Parathyroid adenoma (tissue), 2 donors: ENCODE results near the gene TENM3.

ENCODE experiments used
- H2AFZ ChIP-seq: fragments of 300-600 bp; sonication (generic); one replicate; pipeline ENCODE4 v1.7.0; 2017; ENCODE audit warnings: antibody characterized with exemption, mild to moderate bottlenecking
- H3K27ac ChIP-seq: fragments of 300-600 bp; sonication (generic); one replicate; pipeline ENCODE4 v1.7.0; 2017
- H3K27me3 ChIP-seq: fragments of 300-600 bp; sonication (generic); one replicate; pipeline ENCODE4 v1.7.0; 2017; ENCODE audit warnings: low read length; ENCODE audit not compliant: control insufficient read depth, insufficient read depth
- H3K36me3 ChIP-seq: fragments of 300-600 bp; sonication (generic); one replicate; pipeline ENCODE4 v1.7.0; 2017; ENCODE audit warnings: low read length; ENCODE audit not compliant: control insufficient read depth, insufficient read depth
- H3K4me1 ChIP-seq: fragments of 300-600 bp; sonication (generic); one replicate; pipeline ENCODE4 v1.7.0; 2017; ENCODE audit warnings: control low read depth
- H3K4me2 ChIP-seq: fragments of 300-600 bp; sonication (generic); one replicate; pipeline ENCODE4 v1.7.0; 2017; ENCODE audit warnings: low read length
- H3K4me3 ChIP-seq: fragments of 300-600 bp; sonication (generic); one replicate; pipeline ENCODE4 v1.7.0; 2017; ENCODE audit warnings: low read depth, low read length
- H3K79me2 ChIP-seq: fragments of 300-600 bp; sonication (generic); one replicate; pipeline ENCODE4 v1.7.0; 2017; ENCODE audit warnings: control low read depth
- H3K9ac ChIP-seq: fragments of 300-600 bp; sonication (generic); one replicate; pipeline ENCODE4 v1.7.0; 2017; ENCODE audit warnings: mild to moderate bottlenecking
- H3K9me3 ChIP-seq: fragments of 300-600 bp; sonication (generic); one replicate; pipeline ENCODE4 v1.7.0; 2017; ENCODE audit warnings: low read length; ENCODE audit not compliant: control insufficient read depth
- TF ChIP-seq, protein P1 (sequence below): fragments of 300-600 bp; sonication (generic); IDR thresholded peaks from one replicate; pipeline ENCODE4 v1.7.0; 2017; ENCODE audit warnings: antibody characterized with exemption, mild to moderate bottlenecking
- donor health status: primary hyperparathyroidism.

TENM3 gene

DNA sequence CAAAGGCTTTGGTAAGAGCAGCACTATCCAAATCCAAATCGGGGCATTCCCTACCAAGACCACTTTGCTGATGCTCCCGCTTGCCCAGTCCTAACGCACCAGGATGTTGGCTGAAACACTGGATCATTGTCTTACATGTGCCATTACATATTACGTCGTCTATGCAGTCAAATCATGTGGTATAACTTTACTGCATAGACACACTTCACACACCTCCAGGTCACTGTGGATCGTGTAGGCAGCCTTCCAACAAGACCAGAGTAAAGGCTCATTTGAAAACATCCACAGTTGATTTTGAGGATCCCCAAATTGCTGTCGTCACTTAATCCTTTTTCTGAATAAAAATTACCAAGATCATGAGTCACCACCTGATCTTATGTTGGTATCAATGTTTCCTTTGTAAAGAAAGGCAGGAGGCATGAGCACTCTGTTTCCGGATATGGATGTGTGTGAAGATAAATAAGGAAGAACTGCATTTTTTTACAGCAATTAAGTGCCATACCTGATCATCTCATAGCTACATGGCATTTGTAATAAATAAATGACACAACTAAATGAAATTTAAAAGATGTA is 18.5 kb downstream of the TENM3 start:
- Histone ChIP-seq H3K4me1 (no peaks in the 10 kb centered on the region), H3K79me2 (no peaks in the 10 kb centered on the region), H2AFZ (no peak overlapping the region), H3K4me2 (no peak overlapping the region), H3K36me3 (no peaks in the 10 kb centered on the region), H3K9me3 (no peaks in the 10 kb centered on the region), H3K27me3 (no peaks in the 10 kb centered on the region), H3K27ac (no peak overlapping the region), H3K4me3 (no peak overlapping the region), H3K9ac (no peak overlapping the region)
- TF ChIP-seq, protein P1, sequence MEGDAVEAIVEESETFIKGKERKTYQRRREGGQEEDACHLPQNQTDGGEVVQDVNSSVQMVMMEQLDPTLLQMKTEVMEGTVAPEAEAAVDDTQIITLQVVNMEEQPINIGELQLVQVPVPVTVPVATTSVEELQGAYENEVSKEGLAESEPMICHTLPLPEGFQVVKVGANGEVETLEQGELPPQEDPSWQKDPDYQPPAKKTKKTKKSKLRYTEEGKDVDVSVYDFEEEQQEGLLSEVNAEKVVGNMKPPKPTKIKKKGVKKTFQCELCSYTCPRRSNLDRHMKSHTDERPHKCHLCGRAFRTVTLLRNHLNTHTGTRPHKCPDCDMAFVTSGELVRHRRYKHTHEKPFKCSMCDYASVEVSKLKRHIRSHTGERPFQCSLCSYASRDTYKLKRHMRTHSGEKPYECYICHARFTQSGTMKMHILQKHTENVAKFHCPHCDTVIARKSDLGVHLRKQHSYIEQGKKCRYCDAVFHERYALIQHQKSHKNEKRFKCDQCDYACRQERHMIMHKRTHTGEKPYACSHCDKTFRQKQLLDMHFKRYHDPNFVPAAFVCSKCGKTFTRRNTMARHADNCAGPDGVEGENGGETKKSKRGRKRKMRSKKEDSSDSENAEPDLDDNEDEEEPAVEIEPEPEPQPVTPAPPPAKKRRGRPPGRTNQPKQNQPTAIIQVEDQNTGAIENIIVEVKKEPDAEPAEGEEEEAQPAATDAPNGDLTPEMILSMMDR, result no peak

DNA sequence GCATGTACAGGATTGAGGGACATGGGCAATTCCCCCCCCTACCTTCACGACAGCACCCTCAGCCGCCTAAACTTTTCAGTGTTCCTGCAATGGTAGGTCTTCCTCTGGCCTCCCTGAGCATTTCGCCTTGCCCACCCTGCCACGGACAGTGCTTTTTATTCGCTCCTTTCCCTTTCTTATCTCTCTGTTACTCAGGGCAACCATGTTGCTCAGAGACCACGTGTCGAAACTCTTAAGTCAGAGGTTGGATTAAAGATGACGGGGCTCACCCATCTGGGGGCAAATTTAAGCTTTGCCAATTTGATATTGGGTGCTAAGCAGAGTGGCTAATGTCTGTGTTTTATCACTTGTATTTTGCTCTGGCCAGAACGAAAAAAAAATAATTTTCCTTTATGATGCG is 20.4 kb downstream of the TENM3 start:
- H3K27ac ChIP-seq, result no peak overlapping the region
- no peak overlapping the region for H3K4me3 ChIP-seq

DNA sequence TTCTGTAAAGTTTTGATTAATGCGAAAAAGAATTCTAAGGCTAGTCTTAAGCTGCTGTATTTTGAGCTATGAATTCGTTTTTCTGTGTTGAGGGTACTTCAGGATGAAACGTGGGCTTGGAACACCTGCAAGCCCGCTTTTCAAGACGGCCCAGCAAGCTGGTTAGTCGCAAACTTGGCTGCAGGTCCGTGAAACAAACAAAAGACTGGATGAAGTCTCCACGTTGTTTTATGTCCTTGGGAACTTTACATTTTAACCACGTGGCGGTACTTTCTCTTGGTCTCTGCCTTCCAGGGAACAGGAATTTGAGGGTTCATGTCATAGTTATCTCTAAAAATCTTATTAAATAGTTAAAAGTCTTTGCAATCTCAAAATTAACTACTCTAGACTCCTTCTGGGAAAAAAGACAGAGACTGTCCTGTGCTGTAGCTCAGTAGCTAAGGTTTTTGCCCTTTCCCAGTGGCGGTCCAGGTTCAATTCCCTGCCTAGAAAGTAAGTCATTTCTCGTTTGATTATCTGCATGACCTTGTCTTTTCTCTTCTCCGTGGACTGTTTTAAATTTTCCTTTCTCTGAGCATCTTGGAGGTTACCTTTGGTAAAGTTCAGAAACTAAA is 21.0 kb downstream of the TENM3 start:
- Histone ChIP-seq H3K9ac (no peak overlapping the region), H3K27ac (no peak overlapping the region), H3K36me3 (no peaks in the 10 kb centered on the region), H3K9me3 (no peaks in the 10 kb centered on the region), H3K4me3 (no peak overlapping the region), H3K4me2 (no peak overlapping the region), H3K27me3 (no peaks in the 10 kb centered on the region), H2AFZ (no peak overlapping the region), H3K4me1 (no peaks in the 10 kb centered on the region), H3K79me2 (no peaks in the 10 kb centered on the region)
- TF ChIP-seq, protein P1, result no peak

More for the DNA sequence above, 20.4 kb downstream of the TENM3 start:
- Histone ChIP-seq H3K9ac (no peak overlapping the region), H3K27me3 (no peaks in the 10 kb centered on the region), H2AFZ (no peak overlapping the region), H3K4me2 (no peak overlapping the region), H3K36me3 (no peaks in the 10 kb centered on the region), H3K79me2 (no peaks in the 10 kb centered on the region), H3K9me3 (no peaks in the 10 kb centered on the region), H3K4me1 (no peaks in the 10 kb centered on the region)
- TF ChIP-seq, protein P1, result no peak

DNA sequence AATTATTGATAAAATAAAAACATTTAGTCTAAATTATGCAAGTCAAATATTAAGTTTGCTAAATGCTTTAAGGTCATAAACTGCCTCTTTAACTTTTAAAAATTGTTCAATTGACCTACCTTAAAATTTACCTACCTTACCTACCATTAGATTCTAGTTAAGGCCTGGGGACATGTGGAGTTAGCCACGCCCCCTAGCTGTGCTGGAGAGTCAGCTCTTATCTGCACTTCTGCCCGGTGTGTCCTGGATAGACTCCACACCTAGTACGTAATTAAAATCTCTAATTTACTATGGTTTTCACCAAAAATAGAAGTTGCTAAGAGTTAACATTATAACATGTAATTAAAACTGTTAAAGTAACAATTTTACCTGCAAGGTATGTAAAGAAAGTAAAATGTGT is 22.7 kb downstream of the TENM3 start:
- no peaks in the 10 kb centered on the region for H3K79me2 ChIP-seq
- H3K4me3 ChIP-seq, result no peak overlapping the region
- H3K36me3 ChIP-seq, result no peaks in the 10 kb centered on the region
- no peaks in the 10 kb centered on the region for H3K9me3 ChIP-seq
- no peak overlapping the region for H3K27ac ChIP-seq
- H2AFZ ChIP-seq, result no peak overlapping the region
- H3K27me3 ChIP-seq, result no peaks in the 10 kb centered on the region
- H3K4me1 ChIP-seq, result no peaks in the 10 kb centered on the region
- H3K9ac ChIP-seq, result no peak overlapping the region
- H3K4me2 ChIP-seq, result no peak overlapping the region
- TF ChIP-seq, protein P1, result no peak

DNA sequence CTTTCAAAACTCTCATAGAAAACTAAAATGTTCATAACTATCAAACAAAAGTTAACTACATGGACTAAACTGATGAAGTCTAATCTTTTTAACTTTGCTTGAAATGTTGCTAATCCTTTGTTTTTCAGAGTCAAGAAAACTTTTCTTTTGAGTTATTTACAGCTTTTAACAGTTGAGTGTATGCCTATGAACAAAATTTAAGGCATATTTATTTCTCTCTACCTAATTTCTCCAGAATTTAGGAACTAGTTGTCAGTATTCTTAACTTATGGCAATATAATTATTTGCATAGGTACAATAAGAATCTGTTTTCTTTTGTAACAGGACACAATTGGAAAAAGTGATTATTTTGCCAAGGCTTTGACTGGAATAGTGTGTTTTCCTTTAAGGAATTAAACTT is 23.8 kb downstream of the TENM3 start:
- no peak overlapping the region for H3K9ac ChIP-seq
- H3K4me2 ChIP-seq, result no peak overlapping the region
- H2AFZ ChIP-seq, result no peak overlapping the region
- no peak overlapping the region for H3K27ac ChIP-seq
- TF ChIP-seq, protein P1, result no peak
- no peaks in the 10 kb centered on the region for H3K9me3 ChIP-seq
- no peaks in the 10 kb centered on the region for H3K79me2 ChIP-seq
- no peaks in the 10 kb centered on the region for H3K4me1 ChIP-seq
- H3K27me3 ChIP-seq, result no peaks in the 10 kb centered on the region
- H3K4me3 ChIP-seq, result no peak overlapping the region
- H3K36me3 ChIP-seq, result no peaks in the 10 kb centered on the region
